Endometrial microvascular endothelial cells (primary cell): ENCODE results near the gene EFR3B. TPM values are rescaled to one million over a fixed set of nuclear protein-coding genes. Genes with fewer than 3 reads are reported as not detected.

Source experiments
- in situ Hi-C: cut with HindIII; loops from 2 replicates; pipeline ENCODE4 v1.10.0; 2017; ENCODE audit warnings: low sequenced_read_pairs, low pct_unique_long_range_greater_than_20kb; ENCODE audit errors: inconsistent ontology term
- total RNA-seq: library from RNA; depleted of rRNA; stranded (reverse); fragments of >200 nt; gene quantifications from one replicate; pipeline ENCODE4 v1.2.3, GENCODE V29; 2015; ENCODE audit errors: inconsistent ontology term

EFR3B gene
- total RNA-seq, 1 donor from 2014 or later, result 0.65 TPM

- in situ Hi-C loops, result no loop called here
Observed at GRCh38 chr2:25164561-25164960, 122.7 kb downstream of the EFR3B start.

GRCh38 chr2:25165992-25166875 lies 124.4 kb downstream of the EFR3B start:
- in situ Hi-C loops, result no loop called here

DNA sequence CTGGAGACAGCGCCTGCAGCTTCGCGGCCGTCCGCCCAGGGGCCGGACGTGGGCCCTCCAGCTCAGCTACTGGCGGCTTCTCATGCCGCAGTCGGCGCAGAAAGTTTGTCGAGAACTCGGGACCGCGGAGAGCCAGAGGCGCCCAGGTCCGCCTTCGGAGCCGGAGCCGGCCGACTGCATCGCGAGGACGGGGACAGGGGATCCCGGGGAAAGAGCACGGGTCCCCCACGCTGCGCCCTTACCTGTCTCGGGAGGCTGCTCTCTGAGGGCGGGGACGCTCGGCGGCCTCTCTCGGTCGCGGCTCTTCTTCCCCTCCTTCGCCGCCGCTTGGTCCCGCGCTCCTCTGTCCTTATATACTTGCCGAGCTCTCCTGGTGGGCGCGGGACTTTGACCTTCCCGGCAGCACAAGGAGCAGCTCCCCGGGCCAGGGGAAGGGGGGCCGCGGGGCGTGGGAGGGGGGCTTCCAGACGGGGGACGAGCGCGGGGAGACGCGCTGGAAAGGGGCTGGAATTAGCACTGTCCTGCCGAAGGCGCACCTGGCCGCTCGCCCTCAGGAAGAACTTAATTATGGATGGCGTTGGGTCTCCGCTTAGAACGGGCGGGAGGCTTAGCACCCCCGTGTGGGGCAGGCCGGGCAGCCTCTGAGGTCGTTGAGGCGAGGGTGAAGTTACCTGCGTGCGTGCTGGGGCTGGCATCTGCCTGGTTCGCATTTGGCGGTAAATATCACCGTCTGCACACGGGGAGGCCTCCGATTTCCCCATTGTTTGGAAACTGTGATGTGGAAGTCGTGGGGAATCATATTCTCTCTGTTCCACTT lies 126.6 kb downstream of the EFR3B start, which contains the start of gene POMC:
Gene POMC, minus strand, starts transcription at position 325 of the 817 bp plus-strand sequence. CDS start 3,808 bp downstream, outside the sequence.
- in situ Hi-C loops, result no loop called here

- in situ Hi-C loops, result no loop called here
Observed at GRCh38 chr2:25169073-25169470, 127.2 kb downstream of the EFR3B start.

- in situ Hi-C loops, result no loop called here
Observed at GRCh38 chr2:25170888-25171287, 129.0 kb downstream of the EFR3B start.

DNA sequence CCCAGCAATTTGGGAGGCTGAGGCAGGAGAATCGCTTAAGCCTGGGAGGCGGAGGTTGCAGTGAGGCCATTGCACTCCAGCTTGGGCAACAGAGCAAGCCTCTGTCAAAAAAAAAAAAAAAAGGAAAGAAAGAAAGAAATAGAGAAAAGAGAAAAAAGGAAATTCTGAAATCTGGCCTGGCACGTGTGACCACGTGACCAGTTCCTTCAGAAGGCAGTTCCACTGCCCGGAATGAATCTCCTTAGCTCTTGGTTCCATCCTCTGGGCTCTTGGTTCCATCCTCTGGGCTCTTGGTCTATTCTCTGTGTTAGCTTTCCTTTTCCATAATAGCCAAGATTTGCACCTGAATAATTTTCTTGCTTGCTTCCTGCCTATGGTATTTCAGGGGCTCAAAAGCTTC lies 131.8 kb downstream of the EFR3B start:
- in situ Hi-C loops, result no loop called here

DNA sequence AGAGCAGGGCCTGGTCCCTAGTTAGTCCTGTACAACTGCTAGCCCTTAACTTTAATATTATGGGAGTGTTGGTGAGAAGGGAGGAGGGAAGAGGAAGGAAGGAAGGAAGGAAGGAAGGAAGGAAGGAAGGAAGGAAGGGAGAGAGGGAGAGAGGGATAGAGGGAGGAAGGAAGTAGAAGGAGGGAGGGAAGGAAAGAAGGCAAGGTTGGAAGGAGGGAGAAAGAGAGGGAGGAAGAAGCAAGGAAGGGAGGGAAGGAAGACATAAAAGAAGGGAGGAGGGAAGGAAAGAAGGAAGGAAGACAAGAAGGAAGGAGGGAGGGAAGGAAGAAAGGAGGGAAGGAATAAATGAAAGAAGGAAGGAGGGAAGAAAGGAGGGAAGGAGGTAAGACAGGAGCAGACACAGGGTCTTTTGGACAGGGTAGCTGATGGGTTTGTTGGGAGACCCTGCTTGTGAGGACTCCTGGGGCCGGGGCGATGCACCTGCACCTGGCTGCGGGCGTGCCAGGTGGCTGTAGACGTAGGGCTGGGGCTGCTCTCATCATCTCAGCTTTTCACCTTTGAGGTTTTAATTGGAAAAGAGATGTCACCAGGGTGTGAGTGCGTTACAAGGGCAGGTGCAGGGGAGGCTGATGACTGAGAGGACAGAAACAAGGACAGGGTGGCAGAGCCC lies 132.5 kb downstream of the EFR3B start:
- in situ Hi-C loops, result no loop called here

DNA sequence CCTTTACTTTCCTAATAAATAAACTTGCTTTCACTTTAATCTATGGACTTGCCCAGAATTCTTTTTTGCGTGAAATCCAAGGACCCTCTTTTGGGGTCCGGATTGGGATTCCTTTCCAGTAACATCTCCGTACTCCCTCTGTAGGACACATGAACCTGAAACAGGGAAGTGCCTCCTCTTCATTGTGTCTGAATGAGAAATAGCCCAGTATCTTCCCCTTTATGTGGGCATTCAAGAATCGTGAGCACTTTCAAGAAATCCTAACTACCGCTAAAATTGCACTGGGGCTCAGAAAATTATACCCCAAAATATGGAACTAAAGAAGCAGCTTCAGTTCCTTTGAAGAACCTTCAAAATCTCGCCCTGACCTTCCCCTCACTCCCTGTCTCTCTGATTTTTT lies 134.3 kb downstream of the EFR3B start:
- in situ Hi-C loops, result no loop called here

DNA sequence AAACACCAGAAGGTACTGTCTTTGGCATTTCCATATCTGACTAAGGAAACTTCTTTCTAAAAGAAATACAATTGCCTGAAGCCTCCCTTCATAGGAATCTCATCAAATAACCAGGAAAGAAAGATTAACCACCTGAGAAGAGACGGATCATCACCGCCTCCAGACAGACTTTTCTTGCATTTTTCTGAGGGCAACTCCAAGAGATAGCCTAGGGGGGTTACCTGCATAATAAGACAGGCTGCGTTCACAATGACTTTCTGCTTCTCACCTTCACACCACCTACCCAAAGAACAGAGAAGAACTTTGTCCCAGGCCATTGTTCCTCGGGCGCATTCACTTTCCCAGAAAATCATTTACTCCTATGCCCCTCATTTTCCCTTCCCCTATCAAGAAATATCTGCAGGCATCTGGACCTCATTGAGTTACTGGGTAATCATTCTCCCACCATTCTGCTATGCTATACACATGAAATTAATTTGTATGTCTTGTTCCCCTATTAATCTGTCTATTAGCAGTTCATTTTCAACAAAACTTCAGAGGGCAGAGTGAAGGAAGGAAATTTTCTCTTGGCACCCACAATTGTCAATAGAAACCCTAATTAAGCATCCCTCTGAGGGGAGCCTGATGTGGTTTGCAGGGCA lies 134.8 kb downstream of the EFR3B start:
- in situ Hi-C loops, result no loop called here

- in situ Hi-C loops, result no loop called here
Observed at GRCh38 chr2:25177211-25177611, 135.3 kb downstream of the EFR3B start.

DNA sequence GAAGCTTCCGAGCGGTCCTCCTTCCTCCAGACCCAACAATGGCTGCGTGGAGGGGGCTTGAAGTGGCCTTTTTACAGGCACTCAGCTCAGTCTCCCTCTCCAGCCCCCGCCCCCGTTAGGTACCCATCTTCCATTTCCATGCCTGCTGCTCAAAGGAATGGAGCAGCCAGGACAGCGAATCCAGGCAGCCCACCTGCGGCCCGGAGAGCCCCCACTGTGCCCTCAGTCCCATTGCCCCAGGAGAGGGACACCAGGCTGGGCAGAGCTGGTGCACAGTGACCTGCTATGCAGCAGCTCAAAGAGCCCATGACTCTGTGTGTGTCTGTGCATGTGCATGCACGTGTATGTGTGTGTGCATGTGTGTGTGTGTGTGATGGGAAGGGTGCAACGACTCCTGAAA lies 137.1 kb downstream of the EFR3B start:
- in situ Hi-C loops, result no loop called here

GRCh38 chr2:25184254-25184653 lies 142.4 kb downstream of the EFR3B start:
- in situ Hi-C loops, result no loop called here

DNA sequence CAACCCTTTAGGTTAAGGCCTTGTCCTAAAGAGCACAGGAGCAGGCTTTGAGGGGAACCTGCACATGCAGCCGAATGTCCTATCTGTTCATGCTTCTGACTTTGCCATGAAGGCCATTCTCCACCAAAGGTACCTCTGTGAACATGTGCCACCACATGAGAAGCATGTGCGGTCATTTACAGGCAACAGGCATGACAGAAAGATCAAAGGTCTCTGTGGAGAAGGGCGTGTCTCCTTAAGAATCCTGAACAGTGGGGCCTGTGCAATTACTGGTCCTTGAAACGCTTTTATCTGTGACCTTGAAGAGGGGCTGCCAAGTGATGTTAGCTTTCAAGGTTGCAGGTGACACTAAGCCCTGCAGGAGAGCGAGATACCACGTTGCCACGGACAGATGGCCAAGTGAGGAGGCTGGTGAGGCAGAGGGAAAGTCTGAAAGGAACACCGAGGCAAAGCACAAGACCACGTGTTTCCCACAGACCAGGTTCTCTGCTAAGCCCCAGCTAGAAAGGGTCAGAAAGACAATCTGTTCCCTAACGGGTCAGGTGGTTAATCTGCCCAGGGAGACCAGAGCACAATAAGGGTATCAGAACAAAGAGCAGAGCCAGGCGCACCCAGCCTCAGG lies 146.0 kb downstream of the EFR3B start:
- in situ Hi-C loops, result no loop called here

GRCh38 chr2:25188405-25188804 lies 146.5 kb downstream of the EFR3B start:
- in situ Hi-C loops, result no loop called here

GRCh38 chr2:25190536-25190935 lies 148.7 kb downstream of the EFR3B start:
- in situ Hi-C loops, result no loop called here

DNA sequence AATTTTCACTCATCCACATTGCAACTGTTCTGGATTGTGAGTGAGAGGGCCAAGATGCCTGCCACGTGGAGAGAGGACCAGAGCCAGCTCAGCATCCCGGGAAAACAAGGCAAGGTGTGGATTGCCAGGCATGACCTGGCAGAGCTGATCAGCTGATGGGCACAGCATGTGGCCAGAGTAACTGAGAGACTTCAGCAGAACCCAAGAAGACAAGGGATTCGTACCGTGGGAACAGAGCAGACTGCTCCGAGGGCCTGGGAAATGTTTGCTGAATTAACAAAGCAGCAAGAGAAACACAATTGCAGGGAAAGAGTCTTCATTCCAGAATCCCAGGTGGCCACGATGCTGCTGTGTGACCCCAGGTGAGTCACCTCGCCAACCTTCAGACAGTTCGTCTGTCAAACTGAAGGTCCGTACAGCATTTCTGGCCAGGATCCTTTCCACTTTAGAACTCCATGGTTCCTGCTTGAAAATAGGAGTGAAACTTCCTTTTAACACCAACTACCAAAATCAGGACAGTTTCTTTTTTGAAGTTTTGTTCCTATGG lies 152.8 kb downstream of the EFR3B start:
- in situ Hi-C loops, result no loop called here

GRCh38 chr2:25197336-25198208 lies 155.7 kb downstream of the EFR3B start:
- in situ Hi-C loops, result no loop called here

DNA sequence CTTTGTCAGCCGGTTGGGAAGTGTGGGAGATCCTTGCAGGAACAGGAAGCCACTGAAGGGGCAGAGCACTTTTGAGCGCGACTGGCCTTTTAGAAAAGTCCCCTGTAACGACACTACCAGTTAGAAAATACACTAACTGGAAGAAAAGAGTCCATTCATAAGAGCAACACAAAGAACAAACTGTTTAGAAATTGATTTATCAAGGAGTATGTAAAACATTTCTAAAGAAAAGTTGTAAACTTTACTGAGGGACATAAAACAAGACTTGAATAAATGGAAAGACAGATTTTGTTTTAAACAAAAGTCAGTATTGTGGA lies 156.3 kb downstream of the EFR3B start:
- in situ Hi-C loops, result no loop called here
